Measurements from ENCODE around the gene PICALM.

GRCh38 chr11:85970593-85970992 is 98.3 kb downstream of the PICALM start:
- TF ChIP-seq USF2 (IDR thresholded peaks at IDR 0.05; ENCODE audit: low read length), result no peak
- no peak for TF ChIP-seq CTCF (IDR thresholded peaks at IDR 0.05; ENCODE audit: control extremely low read depth in 1 of 3, insufficient read depth in 1 of 3, low read depth in 1 of 3, low read length in 3 of 3)
- TF ChIP-seq ASH2L (IDR thresholded peaks at IDR 0.05; ENCODE audit: low read length), result no peak
- no peak for TF ChIP-seq SIRT6 (IDR thresholded peaks at IDR 0.05; ENCODE audit: low read length)
- TF ChIP-seq EZH2 (IDR thresholded peaks at IDR 0.05; ENCODE audit: low read depth, low read length, severe bottlenecking), result no peak
- TF ChIP-seq YY1 (IDR thresholded peaks at IDR 0.05; ENCODE audit: low read depth, low read length), result no peak

Measured in H1 (cell line).